GM21423 (cell line): Measurements from ENCODE around the gene STK11.
"Not testable (repeated sequence)": the region's sequence is repeated elsewhere in the genome, so short reads cannot be mapped to it uniquely, and the experiment has no call there.

ENCODE experiments used
- ATAC-seq: cut with Tn5 transposase; IDR thresholded peaks from one replicate; pipeline ENCODE4 v1.9.1; 2021; ENCODE audit warnings: mild to moderate bottlenecking, moderate library complexity; ENCODE audit not compliant: unreplicated experiment

Gene STK11

GRCh38 chr19:1168572-1169410 lies 36.8 kb upstream of the STK11 start:
- no peak for ATAC-seq

GRCh38 chr19:1169411-1169791 lies 36.2 kb upstream of the STK11 start:
- no peak for ATAC-seq

GRCh38 chr19:1169921-1170885 lies 35.4 kb upstream of the STK11 start:
- no peak for ATAC-seq

- no peak for ATAC-seq
These were observed 34.4 kb upstream of the STK11 start for GRCh38 chr19:1170938-1171754.

DNA sequence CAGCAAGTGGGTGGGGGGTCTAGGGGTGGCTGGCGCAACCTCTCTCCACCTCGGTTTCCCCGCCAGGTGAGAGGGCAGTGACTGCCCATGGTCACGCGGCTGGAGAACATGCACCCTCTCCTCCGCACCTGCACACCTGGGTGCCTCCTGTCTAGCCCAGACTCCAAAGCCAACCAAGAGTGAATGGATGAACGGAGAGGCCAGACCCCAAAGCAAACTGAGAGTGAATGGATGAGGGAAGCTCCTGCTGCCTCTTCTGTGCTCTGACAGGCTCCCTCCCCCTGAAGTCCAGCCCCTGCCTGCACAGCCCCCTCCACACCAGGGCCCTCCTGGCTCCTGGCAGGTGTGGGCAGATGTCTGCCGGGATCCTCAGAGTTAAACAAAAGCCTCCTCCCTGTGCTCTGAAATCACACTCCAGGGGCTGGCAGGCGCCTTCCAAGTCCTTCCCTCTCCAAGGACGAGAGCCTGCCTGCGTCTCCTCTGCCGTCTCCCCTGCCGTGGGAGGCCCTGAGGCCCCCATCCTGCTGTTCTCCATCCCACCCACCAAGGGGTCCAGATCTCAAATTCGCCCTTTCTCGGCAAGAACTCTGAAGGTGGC lies 33.7 kb upstream of the STK11 start:
- ATAC-seq: no peak

- ATAC-seq: no peak
These were observed 33.0 kb upstream of the STK11 start for GRCh38 chr19:1172353-1173158.

GRCh38 chr19:1173159-1173844 lies 32.3 kb upstream of the STK11 start:
- ATAC-seq: no peak

GRCh38 chr19:1173845-1174809 lies 31.5 kb upstream of the STK11 start, which contains the start of gene SBNO2:
Gene SBNO2 (minus strand): TSS chr19:1174268. CDS start chr19:1154276, 19,992 bp downstream.
- peak; percentile 62 for ATAC-seq

DNA sequence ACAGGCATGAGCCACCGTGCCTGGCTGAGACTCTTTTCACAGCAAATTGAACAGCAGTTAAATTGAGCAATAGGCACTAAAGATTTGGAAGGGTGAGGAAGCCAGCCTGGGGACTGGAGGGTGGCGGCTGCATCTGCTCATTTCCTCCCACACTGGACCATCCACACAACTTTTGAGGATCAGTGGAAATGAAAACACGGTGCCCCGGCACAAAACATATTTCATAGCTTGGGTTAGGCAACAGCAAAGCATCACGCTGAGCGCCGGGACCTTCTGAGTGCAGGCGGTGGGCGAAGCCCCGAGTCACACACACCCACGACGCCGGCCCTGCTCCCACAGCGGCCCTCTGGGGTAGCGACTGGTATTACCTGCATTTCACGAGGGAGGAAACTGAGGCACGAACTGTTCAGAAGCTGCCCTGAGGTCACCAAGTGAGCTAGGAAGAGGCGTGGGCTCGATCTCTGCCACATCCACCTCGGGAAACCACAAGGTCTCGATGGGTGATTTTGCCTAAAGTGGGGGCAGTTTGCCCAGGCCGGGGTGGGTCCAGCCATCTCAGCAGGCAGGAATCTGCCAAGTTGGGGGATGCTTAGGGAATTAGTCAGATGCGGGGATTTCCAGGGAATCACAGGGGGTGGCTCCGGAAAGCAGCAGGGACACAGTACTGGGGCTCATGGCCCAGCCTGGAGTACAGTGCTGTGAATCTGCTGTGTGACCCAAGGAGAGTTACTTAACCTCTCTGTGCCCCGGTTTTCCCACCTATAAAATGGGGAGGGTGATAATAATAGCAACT lies 28.1 kb upstream of the STK11 start:
- no peak for ATAC-seq

- no peak for ATAC-seq
These were observed 24.0 kb upstream of the STK11 start for GRCh38 chr19:1181606-1182005.

GRCh38 chr19:1182068-1182467 lies 23.5 kb upstream of the STK11 start:
- no peak for ATAC-seq

- ATAC-seq: no peak
These were observed 22.9 kb upstream of the STK11 start for GRCh38 chr19:1182727-1183126.

- no peak for ATAC-seq
These were observed 21.9 kb upstream of the STK11 start for GRCh38 chr19:1183543-1184172.

GRCh38 chr19:1189419-1189818 lies 16.2 kb upstream of the STK11 start:
- ATAC-seq: no peak

DNA sequence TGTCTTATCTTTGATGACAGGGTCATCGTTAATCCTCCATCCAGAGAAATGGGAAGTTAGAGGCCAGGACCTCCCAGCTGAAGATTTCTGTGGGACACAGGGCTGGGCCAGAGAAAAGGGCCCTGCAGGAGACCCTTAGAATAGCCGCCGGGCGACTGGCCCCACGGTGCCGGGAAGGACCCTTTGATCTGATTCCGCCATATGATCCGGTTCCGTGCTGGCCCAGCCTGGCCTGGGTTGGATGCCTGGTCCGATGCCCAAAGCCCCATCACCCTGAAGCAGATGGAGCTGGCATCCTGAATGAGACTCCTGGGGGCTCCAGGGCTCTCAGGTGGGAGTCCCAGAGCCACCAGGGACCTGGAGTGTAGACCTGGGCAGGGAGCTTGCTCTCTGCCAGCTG lies 6.0 kb upstream of the STK11 start:
- no peak for ATAC-seq

- not testable (repeated sequence) for ATAC-seq
These were observed 5.0 kb upstream of the STK11 start for GRCh38 chr19:1200614-1201013.
